ENCODE results near the gene MBTPS1.
"Not testable (repeated sequence)": the region's sequence is repeated elsewhere in the genome, so short reads cannot be mapped to it uniquely, and the experiment has no call there.

Gene MBTPS1

DNA sequence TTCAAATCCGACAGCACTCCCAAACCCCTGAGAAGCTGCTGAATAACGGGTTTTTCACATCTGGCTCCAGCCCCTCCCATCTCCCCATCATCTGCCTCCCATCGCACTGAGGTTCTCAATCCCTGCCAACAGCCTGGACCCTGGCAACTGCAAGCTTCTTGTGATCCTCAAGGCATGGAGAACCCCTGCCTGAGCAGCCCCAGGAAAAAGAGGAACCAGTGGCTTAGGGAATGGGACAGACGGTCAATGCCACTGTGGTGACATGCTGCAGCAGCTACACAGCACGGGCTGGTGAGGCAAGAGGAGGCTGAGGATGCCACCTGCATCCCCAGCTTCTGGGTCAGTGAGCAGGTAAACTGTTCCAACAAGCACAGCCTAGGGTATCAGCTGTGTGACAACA lies 3.3 kb upstream of the MBTPS1 start:
- H3K18ac ChIP-seq (ENCODE audit: low read length), result no peak overlapping the region
- H3K23ac ChIP-seq (ENCODE audit: low read length), result no peak overlapping the region
- H3K79me2 ChIP-seq (ENCODE audit: control insufficient read depth, insufficient read depth, low read length), result peaks cover 11% of the 10 kb centered on the region
- no CpG with 5 or more reads among the region's 5 CpGs for WGBS (ENCODE audit: extremely low coverage, insufficient coverage, low lambda C conversion rate)
- no peak for DNase-seq
- no peak overlapping the region for H3K27ac ChIP-seq (ENCODE audit: low read depth, low read length)
- no peak overlapping the region for H3K4me3 ChIP-seq (ENCODE audit: low read length)
- H4K8ac ChIP-seq (ENCODE audit: low read depth, low read length), result no peak overlapping the region
- H2BK5ac ChIP-seq (ENCODE audit: low read length), result no peak overlapping the region
- H3K9ac ChIP-seq (ENCODE audit: low read length), result no peak overlapping the region
- peaks cover 2% of the 10 kb centered on the region for H3K4me1 ChIP-seq (ENCODE audit: control insufficient read depth, low read depth, low read length)
- no peak overlapping the region for H4K5ac ChIP-seq (ENCODE audit: low read length)
- no peak overlapping the region for H3K4ac ChIP-seq (ENCODE audit: low read depth, low read length)
- no peak overlapping the region for H2AK5ac ChIP-seq (ENCODE audit: low read length)
- no peak overlapping the region for H2BK120ac ChIP-seq (ENCODE audit: low read depth, low read length)
- H3K56ac ChIP-seq (ENCODE audit: low read length), result no peak overlapping the region
- H3K4me2 ChIP-seq (ENCODE audit: low read length), result no peak overlapping the region
- H2BK15ac ChIP-seq (replicated peaks; ENCODE audit: low read depth), result no peak overlapping the region
- H3K36me3 ChIP-seq (ENCODE audit: control insufficient read depth, insufficient read depth, low read length), result no peaks in the 10 kb centered on the region
- no peaks in the 10 kb centered on the region for H3K27me3 ChIP-seq (ENCODE audit: insufficient read depth, low read length, poor library complexity)
- H3K79me1 ChIP-seq (ENCODE audit: low read length), result no peaks in the 10 kb centered on the region

DNA sequence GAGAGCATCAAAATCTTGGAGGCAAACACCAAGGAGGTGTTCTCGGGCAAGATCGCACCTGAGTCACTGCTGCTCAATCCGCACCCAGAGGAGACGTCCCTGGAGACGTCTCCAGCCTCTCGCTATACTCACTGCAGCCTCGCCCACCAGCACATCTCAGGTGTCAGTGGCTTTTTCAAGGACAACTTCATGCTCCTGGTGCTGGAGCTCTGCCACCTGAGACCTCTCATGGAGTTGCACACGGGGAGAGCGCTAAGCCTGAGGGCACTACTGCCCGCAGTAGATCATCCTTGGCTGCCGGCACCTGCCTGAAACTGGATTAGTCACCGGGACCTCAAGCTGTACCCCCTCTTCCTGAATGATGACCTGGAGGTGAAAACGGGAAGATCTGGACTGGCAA lies 2.6 kb upstream of the MBTPS1 start:
- Histone ChIP-seq H2AK5ac (ENCODE audit: low read length) (no peak overlapping the region), H3K4me1 (ENCODE audit: control insufficient read depth, low read depth, low read length) (peaks cover 2% of the 10 kb centered on the region), H3K79me1 (ENCODE audit: low read length) (no peaks in the 10 kb centered on the region), H3K4ac (ENCODE audit: low read depth, low read length) (no peak overlapping the region), H3K18ac (ENCODE audit: low read length) (no peak overlapping the region), H4K8ac (ENCODE audit: low read depth, low read length) (no peak overlapping the region), H3K27ac (ENCODE audit: low read depth, low read length) (no peak overlapping the region), H2BK5ac (ENCODE audit: low read length) (no peak overlapping the region), H3K4me3 (ENCODE audit: low read length) (no peak overlapping the region), H3K9ac (ENCODE audit: low read length) (no peak overlapping the region), H3K23ac (ENCODE audit: low read length) (no peak overlapping the region), H3K56ac (ENCODE audit: low read length) (no peak overlapping the region), H2BK120ac (ENCODE audit: low read depth, low read length) (no peak overlapping the region), H3K79me2 (ENCODE audit: control insufficient read depth, insufficient read depth, low read length) (peaks cover 16% of the 10 kb centered on the region), H4K5ac (ENCODE audit: low read length) (no peak overlapping the region), H3K4me2 (ENCODE audit: low read length) (no peak overlapping the region), H3K27me3 (ENCODE audit: insufficient read depth, low read length, poor library complexity) (no peaks in the 10 kb centered on the region), H3K36me3 (ENCODE audit: control insufficient read depth, insufficient read depth, low read length) (no peaks in the 10 kb centered on the region), H2BK15ac (replicated peaks; ENCODE audit: low read depth) (no peak overlapping the region)
- WGBS (ENCODE audit: extremely low coverage, insufficient coverage, low lambda C conversion rate), result no CpG with 5 or more reads among the region's 13 CpGs
- DNase-seq, result no peak

GRCh38 chr16:84118315-84118714 lies 1.6 kb upstream of the MBTPS1 start:
- H3K27ac ChIP-seq (ENCODE audit: low read depth, low read length); H2AK5ac ChIP-seq (ENCODE audit: low read length); DNase-seq; H3K9ac ChIP-seq (ENCODE audit: low read length); H3K18ac ChIP-seq (ENCODE audit: low read length); H3K4me1 ChIP-seq (ENCODE audit: control insufficient read depth, low read depth, low read length); H3K4ac ChIP-seq (ENCODE audit: low read depth, low read length); H4K8ac ChIP-seq (ENCODE audit: low read depth, low read length); H3K4me3 ChIP-seq (ENCODE audit: low read length); H3K23ac ChIP-seq (ENCODE audit: low read length); H4K5ac ChIP-seq (ENCODE audit: low read length); H2BK5ac ChIP-seq (ENCODE audit: low read length); H2BK120ac ChIP-seq (ENCODE audit: low read depth, low read length); H3K56ac ChIP-seq (ENCODE audit: low read length); H3K4me2 ChIP-seq (ENCODE audit: low read length); H3K79me1 ChIP-seq (ENCODE audit: low read length); H3K27me3 ChIP-seq (ENCODE audit: insufficient read depth, low read length, poor library complexity); H2BK15ac ChIP-seq (replicated peaks; ENCODE audit: low read depth); H3K36me3 ChIP-seq (ENCODE audit: control insufficient read depth, insufficient read depth, low read length): not testable (repeated sequence)
- H3K79me2 ChIP-seq (ENCODE audit: control insufficient read depth, insufficient read depth, low read length), result peaks cover 20% of the 10 kb centered on the region
- WGBS (ENCODE audit: extremely low coverage, insufficient coverage, low lambda C conversion rate), result no CpG with 5 or more reads among the region's 5 CpGs

GRCh38 chr16:84117494-84117843 lies 727 bp upstream of the MBTPS1 start:
- Histone ChIP-seq H2BK120ac (ENCODE audit: low read depth, low read length) (no peak overlapping the region), H3K4me2 (ENCODE audit: low read length) (peak overlapping the region; percentile 67), H4K8ac (ENCODE audit: low read depth, low read length) (no peak overlapping the region), H2AK5ac (ENCODE audit: low read length) (no peak overlapping the region), H2BK5ac (ENCODE audit: low read length) (no peak overlapping the region), H3K4me1 (ENCODE audit: control insufficient read depth, low read depth, low read length) (peaks cover 2% of the 10 kb centered on the region), H2BK15ac (replicated peaks; ENCODE audit: low read depth) (no peak overlapping the region), H3K27me3 (ENCODE audit: insufficient read depth, low read length, poor library complexity) (no peaks in the 10 kb centered on the region), H3K79me2 (ENCODE audit: control insufficient read depth, insufficient read depth, low read length) (peaks cover 20% of the 10 kb centered on the region), H3K4me3 (ENCODE audit: low read length) (peak overlapping the region; percentile 92), H4K5ac (ENCODE audit: low read length) (no peak overlapping the region), H3K4ac (ENCODE audit: low read depth, low read length) (peak overlapping the region; percentile 19), H3K27ac (ENCODE audit: low read depth, low read length) (peak overlapping the region; percentile 47), H3K56ac (ENCODE audit: low read length) (peak overlapping the region; percentile 97), H3K9ac (ENCODE audit: low read length) (peak overlapping the region; percentile 96), H3K18ac (ENCODE audit: low read length) (no peak overlapping the region), H3K79me1 (ENCODE audit: low read length) (no peaks in the 10 kb centered on the region), H3K36me3 (ENCODE audit: control insufficient read depth, insufficient read depth, low read length) (no peaks in the 10 kb centered on the region), H3K23ac (ENCODE audit: low read length) (no peak overlapping the region)
- peak; percentile 61 for DNase-seq
- WGBS (ENCODE audit: extremely low coverage, insufficient coverage, low lambda C conversion rate), result no CpG with 5 or more reads among the region's 12 CpGs

- DNase-seq, result peak; percentile 67
- H3K4me2 ChIP-seq (ENCODE audit: low read length), result peak overlapping the region; percentile 58
- H3K4ac ChIP-seq (ENCODE audit: low read depth, low read length), result peak overlapping the region; percentile 82
- H4K5ac ChIP-seq (ENCODE audit: low read length), result no peak overlapping the region
- H2BK15ac ChIP-seq (replicated peaks; ENCODE audit: low read depth), result no peak overlapping the region
- H3K79me1 ChIP-seq (ENCODE audit: low read length), result peaks cover 2% of the 10 kb centered on the region
- H3K4me1 ChIP-seq (ENCODE audit: control insufficient read depth, low read depth, low read length), result peaks cover 2% of the 10 kb centered on the region
- peak overlapping the region; percentile 66 for H4K8ac ChIP-seq (ENCODE audit: low read depth, low read length)
- no peak overlapping the region for H3K23ac ChIP-seq (ENCODE audit: low read length)
- H2AK5ac ChIP-seq (ENCODE audit: low read length), result no peak overlapping the region
- H3K27me3 ChIP-seq (ENCODE audit: insufficient read depth, low read length, poor library complexity), result no peaks in the 10 kb centered on the region
- no peak overlapping the region for H2BK5ac ChIP-seq (ENCODE audit: low read length)
- H3K4me3 ChIP-seq (ENCODE audit: low read length), result peak overlapping the region; percentile 96
- peak overlapping the region; percentile 93 for H3K56ac ChIP-seq (ENCODE audit: low read length)
- no peak overlapping the region for H2BK120ac ChIP-seq (ENCODE audit: low read depth, low read length)
- peak overlapping the region; percentile 92 for H3K9ac ChIP-seq (ENCODE audit: low read length)
- no peaks in the 10 kb centered on the region for H3K36me3 ChIP-seq (ENCODE audit: control insufficient read depth, insufficient read depth, low read length)
- WGBS (ENCODE audit: extremely low coverage, insufficient coverage, low lambda C conversion rate), result no CpG with 5 or more reads among the region's 57 CpGs
- H3K18ac ChIP-seq (ENCODE audit: low read length), result peak overlapping the region; percentile 96
- H3K27ac ChIP-seq (ENCODE audit: low read depth, low read length), result peak overlapping the region; percentile 83
- peaks cover 28% of the 10 kb centered on the region for H3K79me2 ChIP-seq (ENCODE audit: control insufficient read depth, insufficient read depth, low read length)
These were observed 623 bp downstream of the MBTPS1 start for GRCh38 chr16:84115919-84116719.

GRCh38 chr16:84111949-84112348 lies 4.8 kb downstream of the MBTPS1 start:
- H3K79me2 ChIP-seq (ENCODE audit: control insufficient read depth, insufficient read depth, low read length), result peaks cover 61% of the 10 kb centered on the region
- H3K4ac ChIP-seq (ENCODE audit: low read depth, low read length); H4K5ac ChIP-seq (ENCODE audit: low read length); H3K4me3 ChIP-seq (ENCODE audit: low read length); H2BK15ac ChIP-seq (replicated peaks; ENCODE audit: low read depth); H4K8ac ChIP-seq (ENCODE audit: low read depth, low read length); H3K9ac ChIP-seq (ENCODE audit: low read length); H3K36me3 ChIP-seq (ENCODE audit: control insufficient read depth, insufficient read depth, low read length); H3K56ac ChIP-seq (ENCODE audit: low read length); H2BK120ac ChIP-seq (ENCODE audit: low read depth, low read length); H3K23ac ChIP-seq (ENCODE audit: low read length); H2AK5ac ChIP-seq (ENCODE audit: low read length); H2BK5ac ChIP-seq (ENCODE audit: low read length); H3K27me3 ChIP-seq (ENCODE audit: insufficient read depth, low read length, poor library complexity); H3K27ac ChIP-seq (ENCODE audit: low read depth, low read length); H3K18ac ChIP-seq (ENCODE audit: low read length); H3K4me1 ChIP-seq (ENCODE audit: control insufficient read depth, low read depth, low read length); H3K4me2 ChIP-seq (ENCODE audit: low read length): not testable (repeated sequence)
- peak; percentile 68 for DNase-seq
- peaks cover 23% of the 10 kb centered on the region for H3K79me1 ChIP-seq (ENCODE audit: low read length)
- WGBS (ENCODE audit: extremely low coverage, insufficient coverage, low lambda C conversion rate), result no CpG with 5 or more reads among the region's 3 CpGs

All from mesendoderm (in vitro differentiated cells).